H1 (cell line): Measurements from ENCODE around the gene AVP. TPM values are rescaled to one million over a fixed set of nuclear protein-coding genes. Genes with fewer than 3 reads are reported as not detected.

Experiments
- HDAC2 ChIP-seq, 2 experiments: fragments of 300-600 bp in 1 of 2; sonication (generic) in 1 of 2; IDR thresholded peaks; 2 replicates each; pipeline ENCODE4 v1.6.1; 2011 to 2012; ENCODE audit warnings: low read depth in 2 of 2, low read length in 2 of 2, mild to moderate bottlenecking in 2 of 2, moderate library complexity in 2 of 2, borderline replicate concordance in 1 of 2, inconsistent platforms in 1 of 2
- MAX ChIP-seq: IDR thresholded peaks from 2 replicates; pipeline ENCODE4 v1.6.1; 2012; ENCODE audit warnings: inconsistent platforms
- USF2 ChIP-seq: IDR thresholded peaks from 2 replicates; pipeline ENCODE4 v1.6.1; 2011; ENCODE audit warnings: low read length, improper control_type of control experiment
- polyA plus RNA-seq, 7 experiments: library from polyadenylated mRNA; depleted of rRNA in 3 of 7; stranded (reverse) in 5 of 7; unstranded in 2 of 7; fragments of >200 nt in 5 of 7; fragments of 200-250 nt in 2 of 7; gene quantifications; 1 replicate in 5 of 7; 2 replicates in 1 of 7; 4 replicates in 1 of 7; pipeline versions ENCODE4 v1.2.1 to v1.2.3, GENCODE V29; 2011 to 2013; ENCODE audit warnings: missing spikeins in 2 of 7, mixed read lengths in 2 of 7
- total RNA-seq: library from RNA; stranded (reverse); fragmentation: NEBNext Ultra II Directional; extraction: Animal tissue kit (Norgen Biotek cat#: 25700); gene quantifications from 2 replicates; pipeline ENCODE4 v1.2.1, GENCODE V29; 2021

AVP gene
- total and polyA plus RNA-seq, 2 of the 8 experiments (the other 6 are each of a cell fraction or from before 2014, with no cell fraction given), result 0.18 TPM; not detected in 1

- TF ChIP-seq HDAC2 (IDR thresholded peaks at IDR 0.05; ENCODE audit: borderline replicate concordance in 1 of 2, low read depth in 2 of 2, low read length in 2 of 2) (no peak), USF2 (no peak), MAX (no peak)
Observed at GRCh38 chr20:3080939-3081388, 3.6 kb downstream of the AVP start (continued).
